DOHH2 (cell line): ENCODE results near the gene TIMP3.

Experiments used
- H3F3A ChIP-seq: fragments of 200-600 bp; sonication (generic), shearing (Covaris generic); 2 replicates; pipeline ENCODE4 v1.6.0; 2016; ENCODE audit warnings: antibody characterized with exemption, mild to moderate bottlenecking; ENCODE audit not compliant: control insufficient read depth, insufficient read depth
- H3K27ac ChIP-seq: fragments of 200-600 bp; sonication (generic); 2 replicates; pipeline ENCODE4 v1.5.1; 2014; ENCODE audit warnings: low read depth, mild to moderate bottlenecking, low read length, moderate library complexity
- H3K27me3 ChIP-seq: fragments of 200-600 bp; sonication (generic); 2 replicates; pipeline ENCODE4 v1.6.1; 2014; ENCODE audit warnings: mild to moderate bottlenecking, low read length, mixed read lengths; ENCODE audit not compliant: control insufficient read depth
- H3K36me3 ChIP-seq: fragments of 200-600 bp; sonication (generic); 2 replicates; pipeline ENCODE4 v1.6.1; 2014; ENCODE audit warnings: mild to moderate bottlenecking, low read length, moderate library complexity, mixed read lengths; ENCODE audit not compliant: control insufficient read depth
- H3K4me1 ChIP-seq: fragments of 200-600 bp; sonication (generic); 2 replicates; pipeline ENCODE4 v1.6.1; 2014; ENCODE audit warnings: mild to moderate bottlenecking, low read length, mixed read lengths; ENCODE audit not compliant: control insufficient read depth
- H3K4me2 ChIP-seq: fragments of 200-600 bp; sonication (generic); 2 replicates; pipeline ENCODE4 v1.6.0; 2014; ENCODE audit warnings: mild to moderate bottlenecking, low read length, moderate library complexity
- H3K4me3 ChIP-seq: fragments of 200-600 bp; sonication (generic); 2 replicates; pipeline ENCODE4 v1.5.1; 2014; ENCODE audit warnings: mild to moderate bottlenecking, low read length, mixed read lengths
- H3K79me2 ChIP-seq: fragments of 200-600 bp; sonication (generic); 2 replicates; pipeline ENCODE4 v1.6.1; 2014; ENCODE audit warnings: mild to moderate bottlenecking, low read length, mixed read lengths; ENCODE audit not compliant: control insufficient read depth
- H3K9me2 ChIP-seq: fragments of 200-600 bp; sonication (generic); replicated peaks from 2 replicates; pipeline ENCODE4 v1.6.1; 2014; ENCODE audit warnings: mild to moderate bottlenecking, low read length, mixed read lengths; ENCODE audit not compliant: control insufficient read depth
- H3K9me3 ChIP-seq: fragments of 200-600 bp; sonication (generic); 2 replicates; pipeline ENCODE4 v1.6.1; 2014; ENCODE audit warnings: antibody characterized with exemption, low read length, mixed read lengths; ENCODE audit not compliant: control insufficient read depth, insufficient read depth
- H4K20me1 ChIP-seq: fragments of 200-600 bp; sonication (generic); 2 replicates; pipeline ENCODE4 v1.6.0; 2014; ENCODE audit warnings: low read depth, mild to moderate bottlenecking, antibody characterized with exemption, low read length, moderate library complexity; ENCODE audit not compliant: control insufficient read depth, insufficient read depth
- CTCF ChIP-seq: fragments of 200-600 bp; sonication (generic); IDR thresholded peaks from one replicate; pipeline ENCODE4 v1.5.1; 2014; ENCODE audit warnings: antibody characterized with exemption, mild to moderate bottlenecking, low read depth, low read length; ENCODE audit not compliant: poor library complexity, severe bottlenecking
- EZH2phosphoT487 ChIP-seq: fragments of 200-600 bp; sonication (generic); IDR thresholded peaks from 2 replicates; pipeline ENCODE4 v1.6.1; 2017; ENCODE audit warnings: borderline replicate concordance, mild to moderate bottlenecking, antibody characterized with exemption, low read length, moderate library complexity, mixed read lengths

The TIMP3 gene

GRCh38 chr22:32793589-32793988, 7.9 kb upstream of the TIMP3 start:
- H3K27me3 ChIP-seq, result 0 out of 2 replicates have a peak, but pooled peaks cover 3% of the 10 kb centered on the region
- no peak overlapping the region for H3K27ac ChIP-seq
- no peaks in the 10 kb centered on the region for H3K4me1 ChIP-seq
- TF ChIP-seq EZH2phosphoT487 (no peak), CTCF (no peak)
- H3K36me3 ChIP-seq, result no peaks in the 10 kb centered on the region
- H3K79me2 ChIP-seq, result no peaks in the 10 kb centered on the region
- no peaks in the 10 kb centered on the region for H3F3A ChIP-seq
- no peaks in the 10 kb centered on the region for H4K20me1 ChIP-seq
- H3K9me3 ChIP-seq, result no peaks in the 10 kb centered on the region
- no peak overlapping the region for H3K4me2 ChIP-seq
- H3K4me3 ChIP-seq, result no peak overlapping the region
- no peaks in the 10 kb centered on the region for H3K9me2 ChIP-seq

DNA sequence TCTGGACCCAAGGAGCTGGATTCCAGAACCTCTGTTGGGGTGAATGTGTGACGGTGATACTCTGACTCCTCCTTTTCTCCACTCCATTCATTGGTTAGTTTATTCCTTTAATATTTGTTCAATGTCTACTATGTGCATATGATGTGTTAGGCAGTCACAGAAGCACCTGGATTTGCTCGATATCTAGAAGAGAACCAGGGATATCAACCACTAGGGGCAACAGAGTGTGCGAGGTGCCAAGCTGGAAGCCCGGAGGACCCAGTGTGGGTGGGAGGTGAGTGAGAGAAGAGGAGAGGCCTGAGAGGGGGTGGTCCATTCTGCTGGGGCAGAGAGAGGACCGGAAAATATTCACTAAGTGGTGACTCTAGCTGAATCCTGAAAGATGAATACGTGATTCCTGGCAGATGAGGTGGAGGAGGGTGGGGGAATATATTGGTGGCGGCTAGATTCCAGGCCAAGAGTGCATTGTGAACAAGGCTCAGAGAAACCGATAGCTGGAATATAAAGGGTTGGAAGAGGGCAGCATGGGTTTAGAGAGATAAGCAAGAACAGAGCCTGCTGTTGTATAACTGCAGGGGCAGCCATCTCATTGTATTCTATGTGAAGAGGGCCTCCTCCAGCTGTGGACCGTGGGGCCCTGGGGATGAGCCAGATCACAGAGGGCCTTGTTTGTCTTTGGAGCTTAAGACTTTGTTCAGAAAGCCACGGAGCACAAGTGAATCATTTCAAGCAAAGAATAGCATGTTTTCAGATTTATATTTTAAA, 6.9 kb upstream of the TIMP3 start:
- Histone ChIP-seq H3K4me3 (no peak overlapping the region), H3K27ac (no peak overlapping the region), H3K79me2 (no peaks in the 10 kb centered on the region), H3K9me2 (no peaks in the 10 kb centered on the region), H4K20me1 (peaks cover 3% of the 10 kb centered on the region; the same call in 1 of the 2 replicates), H3K4me2 (no peak overlapping the region), H3K4me1 (no peaks in the 10 kb centered on the region), H3K27me3 (0 out of 2 replicates have a peak, but pooled peaks cover 3% of the 10 kb centered on the region), H3K36me3 (no peaks in the 10 kb centered on the region), H3K9me3 (no peaks in the 10 kb centered on the region), H3F3A (no peaks in the 10 kb centered on the region)
- TF ChIP-seq EZH2phosphoT487 (no peak), CTCF (no peak)

DNA sequence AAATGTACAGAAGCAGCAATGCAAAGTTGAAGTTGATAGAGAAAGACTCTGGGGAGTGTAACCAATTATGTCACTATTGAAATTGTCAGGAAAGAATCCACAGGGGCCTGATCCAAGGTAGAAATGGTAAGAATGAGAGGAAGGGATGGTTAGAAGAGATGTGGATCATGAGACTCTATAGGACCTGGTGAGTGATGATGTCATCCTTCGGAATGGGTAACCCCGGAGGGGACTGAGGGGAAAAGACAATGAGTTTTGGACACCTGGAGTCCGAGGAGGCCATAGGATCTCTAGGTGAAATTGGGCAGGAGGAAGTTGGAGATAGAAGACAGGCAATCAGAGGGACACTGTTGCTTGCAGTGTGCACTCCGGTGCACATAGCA, 6.3 kb upstream of the TIMP3 start:
- Histone ChIP-seq H3K27ac (no peak overlapping the region), H3F3A (no peaks in the 10 kb centered on the region), H3K9me3 (no peaks in the 10 kb centered on the region), H3K4me1 (no peaks in the 10 kb centered on the region), H3K4me3 (no peak overlapping the region), H3K4me2 (no peak overlapping the region), H3K36me3 (no peaks in the 10 kb centered on the region), H3K79me2 (no peaks in the 10 kb centered on the region), H3K27me3 (0 out of 2 replicates have a peak, but pooled peaks cover 3% of the 10 kb centered on the region), H4K20me1 (peaks cover 3% of the 10 kb centered on the region; the same call in 1 of the 2 replicates), H3K9me2 (no peaks in the 10 kb centered on the region)
- TF ChIP-seq EZH2phosphoT487, result no peak
- TF ChIP-seq CTCF, result no peak
